ENCODE results near the gene RNU5D-1. TPM values are rescaled to one million over a fixed set of nuclear protein-coding genes. Genes with fewer than 3 reads are reported as not detected.
A peak's percentile ranks its signal among the peaks of the same experiment; 100 is the strongest.

RNU5D-1 gene
- total and polyA plus RNA-seq, 8 donors = 3.4 to 4.7 TPM; not detected in 6

DNA sequence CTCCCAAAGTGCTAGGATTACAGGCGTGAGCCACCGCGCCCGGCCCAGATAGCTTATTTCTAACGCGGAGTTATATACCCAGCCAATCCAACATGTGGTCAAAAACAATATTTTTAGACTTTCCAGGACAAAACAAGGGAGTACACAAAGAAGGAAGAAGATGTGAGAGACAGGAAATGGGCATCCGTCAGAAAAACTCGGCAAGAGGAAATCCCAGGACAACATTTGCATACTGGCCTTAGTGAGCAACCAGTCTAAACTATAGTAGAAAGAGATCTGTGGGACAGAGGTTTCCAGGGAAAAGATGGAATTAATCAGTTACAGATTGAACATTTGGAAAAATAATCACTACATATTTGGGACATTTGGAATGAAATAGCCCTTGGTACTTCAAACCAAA is 45.1 kb downstream of the RNU5D-1 start:
- Histone ChIP-seq H3K27me3 (no peaks in the 10 kb centered on the region), H3K36me3 (no peaks in the 10 kb centered on the region), H3K27ac (no peak overlapping the region), H3K4me3 (no peak overlapping the region), H3K4me1 (peaks cover 0 to 26% of the 10 kb centered on the region in 2 donors), H3K9me3 (no peaks in the 10 kb centered on the region)
- no peak for ATAC-seq
- DNase-seq = peak in 1 of 4 donors; percentile 4
- TF ChIP-seq, protein P1, sequence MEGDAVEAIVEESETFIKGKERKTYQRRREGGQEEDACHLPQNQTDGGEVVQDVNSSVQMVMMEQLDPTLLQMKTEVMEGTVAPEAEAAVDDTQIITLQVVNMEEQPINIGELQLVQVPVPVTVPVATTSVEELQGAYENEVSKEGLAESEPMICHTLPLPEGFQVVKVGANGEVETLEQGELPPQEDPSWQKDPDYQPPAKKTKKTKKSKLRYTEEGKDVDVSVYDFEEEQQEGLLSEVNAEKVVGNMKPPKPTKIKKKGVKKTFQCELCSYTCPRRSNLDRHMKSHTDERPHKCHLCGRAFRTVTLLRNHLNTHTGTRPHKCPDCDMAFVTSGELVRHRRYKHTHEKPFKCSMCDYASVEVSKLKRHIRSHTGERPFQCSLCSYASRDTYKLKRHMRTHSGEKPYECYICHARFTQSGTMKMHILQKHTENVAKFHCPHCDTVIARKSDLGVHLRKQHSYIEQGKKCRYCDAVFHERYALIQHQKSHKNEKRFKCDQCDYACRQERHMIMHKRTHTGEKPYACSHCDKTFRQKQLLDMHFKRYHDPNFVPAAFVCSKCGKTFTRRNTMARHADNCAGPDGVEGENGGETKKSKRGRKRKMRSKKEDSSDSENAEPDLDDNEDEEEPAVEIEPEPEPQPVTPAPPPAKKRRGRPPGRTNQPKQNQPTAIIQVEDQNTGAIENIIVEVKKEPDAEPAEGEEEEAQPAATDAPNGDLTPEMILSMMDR (IDR thresholded peaks at IDR 0.05) = no peak
- intact Hi-C loops (cut with DNase I) = no loop called here

- peaks cover 0 to 26% of the 10 kb centered on the region in 2 donors for H3K4me1 ChIP-seq
- no peak overlapping the region for H3K4me3 ChIP-seq
- intact Hi-C loops (cut with DNase I) = no loop called here
- TF ChIP-seq, protein P1 (IDR thresholded peaks at IDR 0.05) = no peak
- no peaks in the 10 kb centered on the region for H3K36me3 ChIP-seq
- ATAC-seq (no peak), DNase-seq (no peak)
- H3K27ac ChIP-seq = peak overlapping the region in 1 of 2 donors; percentile 61
- H3K9me3 ChIP-seq = no peaks in the 10 kb centered on the region
- no peaks in the 10 kb centered on the region for H3K27me3 ChIP-seq
Measured at GRCh38 chr1:44685218-44685617, 45.8 kb downstream of the RNU5D-1 start.

DNA sequence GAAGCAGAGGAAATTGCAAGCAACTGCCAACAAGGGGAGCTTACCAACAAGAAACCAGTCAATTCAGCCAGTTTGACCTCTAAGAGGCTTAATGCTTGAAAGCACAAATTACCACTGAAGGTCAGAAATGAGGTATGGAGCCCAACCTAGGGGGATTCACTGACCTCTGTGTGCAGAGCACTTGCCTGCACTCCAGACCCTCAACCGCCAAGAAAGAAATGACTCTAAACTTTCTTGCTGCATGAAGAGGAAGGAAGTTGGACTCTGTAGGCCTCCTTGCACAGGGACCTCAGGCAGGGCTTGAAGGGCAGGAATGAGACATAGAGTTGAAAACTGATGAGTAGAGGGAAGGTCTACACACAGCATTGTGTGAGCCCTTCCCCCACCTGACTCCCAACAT is 46.4 kb downstream of the RNU5D-1 start:
- no peak for ATAC-seq
- Histone ChIP-seq H3K4me1 (peaks cover 0 to 26% of the 10 kb centered on the region in 2 donors), H3K4me3 (no peak overlapping the region), H3K36me3 (no peaks in the 10 kb centered on the region), H3K27me3 (no peaks in the 10 kb centered on the region), H3K9me3 (no peaks in the 10 kb centered on the region), H3K27ac (peak overlapping the region in 1 of 2 donors; percentile 61)
- DNase-seq = peak in 1 of 4 donors; percentile 32
- intact Hi-C loops (cut with DNase I) = no loop called here
- TF ChIP-seq, protein P1 (IDR thresholded peaks at IDR 0.05) = no peak

DNA sequence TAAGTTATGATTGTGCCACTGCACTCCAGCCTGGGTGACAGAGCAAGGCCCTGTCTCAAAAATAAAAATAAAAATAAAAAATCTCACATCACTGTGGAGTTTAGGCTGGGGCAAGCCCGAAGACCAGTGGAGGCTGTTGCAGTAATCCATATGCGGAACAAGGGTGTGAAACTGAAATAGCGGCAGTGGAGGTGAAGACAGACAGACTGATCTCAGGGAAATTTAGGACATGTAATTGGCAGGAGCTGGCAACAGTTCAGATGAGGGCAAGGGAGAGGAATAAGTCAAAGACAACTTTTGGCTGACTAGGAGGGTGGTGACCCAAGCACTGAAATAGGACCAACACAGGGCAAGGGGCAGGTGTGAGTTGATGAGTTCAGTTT is 48.1 kb downstream of the RNU5D-1 start:
- Histone ChIP-seq H3K4me3 (no peak overlapping the region), H3K27me3 (no peaks in the 10 kb centered on the region), H3K27ac (no peak overlapping the region), H3K4me1 (peaks cover 2 to 35% of the 10 kb centered on the region in 2 donors), H3K36me3 (no peaks in the 10 kb centered on the region), H3K9me3 (no peaks in the 10 kb centered on the region)
- ATAC-seq (no peak), DNase-seq (no peak)
- intact Hi-C loops (cut with DNase I) = no loop called here
- TF ChIP-seq, protein P1 (IDR thresholded peaks at IDR 0.05) = no peak

GRCh38 chr1:44681905-44682882 is 48.8 kb downstream of the RNU5D-1 start:
- peaks cover 9 to 41% of the 10 kb centered on the region in 2 donors for H3K4me1 ChIP-seq
- H3K27ac ChIP-seq = no peak overlapping the region
- no peak for DNase-seq
- intact Hi-C loops (cut with DNase I) = no loop called here
- no peaks in the 10 kb centered on the region for H3K36me3 ChIP-seq
- no peak overlapping the region for H3K4me3 ChIP-seq
- no peaks in the 10 kb centered on the region for H3K9me3 ChIP-seq
- peak; percentile 33 for ATAC-seq
- H3K27me3 ChIP-seq = no peaks in the 10 kb centered on the region
- TF ChIP-seq, protein P1 (IDR thresholded peaks at IDR 0.05) = no peak
